AG10803 (cell line): ENCODE results near the gene RTRAF.

ENCODE experiments used
- DNase-seq: peaks from one replicate; pipeline ENCODE4 v3.0.0; 2010; ENCODE audit warnings: low read depth
- H3K4me3 ChIP-seq: 2 replicates; pipeline ENCODE4 v1.5.1; 2011; ENCODE audit warnings: mild to moderate bottlenecking, low read length, control low read depth
- TF ChIP-seq, protein P1 (sequence below): conservative IDR thresholded peaks from 2 replicates; pipeline ENCODE4 v1.5.1; 2011; ENCODE audit warnings: mild to moderate bottlenecking, low read length, control low read depth, inconsistent platforms

Gene RTRAF

DNA sequence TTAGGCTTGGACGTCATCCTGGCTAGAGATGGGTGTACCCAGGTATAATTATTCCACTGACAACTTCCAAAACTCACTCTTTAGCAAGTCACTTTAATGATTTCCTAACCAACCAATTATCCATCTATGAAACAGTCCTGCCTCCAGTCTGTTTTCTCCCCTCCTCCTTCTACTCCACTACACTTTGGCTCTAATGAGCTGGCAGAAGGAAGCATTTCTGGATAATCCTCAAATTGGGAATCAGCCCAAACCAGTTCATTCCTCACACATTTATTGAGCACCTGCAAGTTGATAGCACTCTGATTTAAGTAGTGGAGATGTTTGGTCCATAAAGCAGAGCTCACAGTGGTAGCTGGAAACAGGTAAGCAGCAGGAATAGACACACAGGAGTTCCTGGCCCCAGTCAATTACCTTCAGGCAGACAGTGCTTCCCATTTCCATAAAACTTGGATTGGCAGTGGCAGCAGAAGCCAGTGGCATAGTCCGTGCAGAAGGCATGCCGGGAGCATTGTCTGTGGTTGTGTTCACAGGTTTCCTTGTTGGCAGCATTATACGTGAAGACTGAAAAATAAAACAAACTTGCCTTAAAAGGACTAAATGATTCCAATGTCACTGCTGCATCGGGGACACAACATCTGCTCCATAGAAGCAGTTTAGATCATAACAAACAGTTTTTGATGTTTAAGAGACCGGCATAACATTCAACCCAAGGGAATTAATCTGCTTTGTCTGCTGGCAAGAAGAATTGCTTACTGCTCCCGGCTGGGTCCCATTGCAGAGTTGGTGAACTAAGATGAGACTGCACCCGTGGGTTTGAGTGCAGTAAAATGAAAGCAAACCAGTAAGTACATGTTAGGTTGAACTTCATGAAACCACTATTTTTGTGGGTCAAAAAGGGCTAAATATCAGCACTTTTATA lies 53.3 kb downstream of the RTRAF start:
- H3K4me3 ChIP-seq = no peak overlapping the region
- TF ChIP-seq, protein P1, sequence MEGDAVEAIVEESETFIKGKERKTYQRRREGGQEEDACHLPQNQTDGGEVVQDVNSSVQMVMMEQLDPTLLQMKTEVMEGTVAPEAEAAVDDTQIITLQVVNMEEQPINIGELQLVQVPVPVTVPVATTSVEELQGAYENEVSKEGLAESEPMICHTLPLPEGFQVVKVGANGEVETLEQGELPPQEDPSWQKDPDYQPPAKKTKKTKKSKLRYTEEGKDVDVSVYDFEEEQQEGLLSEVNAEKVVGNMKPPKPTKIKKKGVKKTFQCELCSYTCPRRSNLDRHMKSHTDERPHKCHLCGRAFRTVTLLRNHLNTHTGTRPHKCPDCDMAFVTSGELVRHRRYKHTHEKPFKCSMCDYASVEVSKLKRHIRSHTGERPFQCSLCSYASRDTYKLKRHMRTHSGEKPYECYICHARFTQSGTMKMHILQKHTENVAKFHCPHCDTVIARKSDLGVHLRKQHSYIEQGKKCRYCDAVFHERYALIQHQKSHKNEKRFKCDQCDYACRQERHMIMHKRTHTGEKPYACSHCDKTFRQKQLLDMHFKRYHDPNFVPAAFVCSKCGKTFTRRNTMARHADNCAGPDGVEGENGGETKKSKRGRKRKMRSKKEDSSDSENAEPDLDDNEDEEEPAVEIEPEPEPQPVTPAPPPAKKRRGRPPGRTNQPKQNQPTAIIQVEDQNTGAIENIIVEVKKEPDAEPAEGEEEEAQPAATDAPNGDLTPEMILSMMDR = no peak
- DNase-seq = peak; percentile 20

DNA sequence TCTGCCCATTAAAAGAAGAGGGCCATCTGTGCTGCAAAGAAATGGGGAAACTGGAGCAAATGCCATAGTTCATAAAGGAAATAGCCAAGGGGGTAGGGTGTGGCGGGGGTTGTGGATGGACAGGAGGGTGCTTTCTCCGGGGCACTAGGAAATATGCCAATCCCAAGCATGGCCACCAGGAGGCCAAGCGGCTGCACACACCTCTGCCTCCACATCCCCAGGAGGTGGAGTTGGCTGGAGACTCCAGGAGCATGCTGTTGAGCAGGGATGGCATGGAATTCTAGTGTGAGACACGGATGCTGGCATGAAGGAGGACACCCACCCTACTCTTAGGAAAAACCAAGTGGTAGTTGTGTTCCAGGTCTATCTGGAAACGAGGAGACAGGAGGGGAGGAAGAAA lies 54.3 kb downstream of the RTRAF start:
- no peak for DNase-seq
- TF ChIP-seq, protein P1 = peak; percentile 38
- H3K4me3 ChIP-seq = no peak overlapping the region

DNA sequence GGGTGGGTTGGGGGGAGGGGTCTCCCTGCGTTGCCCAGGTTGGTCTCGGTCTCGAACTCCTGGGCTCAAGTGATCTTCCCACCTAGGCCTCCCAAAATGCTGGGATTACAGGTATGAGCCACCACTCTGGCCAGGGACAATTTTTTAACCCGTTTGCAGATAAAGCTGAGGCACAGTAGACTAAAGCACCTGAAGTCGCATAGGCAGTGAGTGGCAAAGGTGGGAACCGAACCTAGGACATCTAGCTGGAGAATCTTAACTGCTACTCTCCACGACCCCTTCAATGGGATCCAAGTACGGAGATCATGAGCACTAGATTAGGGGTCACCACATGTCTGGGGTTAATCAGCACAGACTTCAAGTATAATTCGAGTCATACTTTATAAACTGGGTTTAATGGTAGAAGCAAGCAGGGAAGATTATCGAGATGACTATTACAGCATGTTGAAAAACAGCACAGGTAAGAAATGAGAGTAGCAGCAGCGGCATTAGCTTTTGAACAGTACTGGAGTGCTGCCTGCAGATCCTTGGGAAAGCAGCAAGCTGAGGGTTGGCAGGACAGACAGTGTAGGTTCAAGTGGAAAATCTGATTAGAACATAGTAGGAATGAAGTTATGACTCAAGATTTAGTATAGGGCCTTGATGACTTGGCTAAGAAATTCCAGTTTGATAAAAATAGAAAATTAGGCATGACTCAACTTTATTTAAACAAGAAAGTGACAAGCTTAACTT lies 55.6 kb downstream of the RTRAF start:
- H3K4me3 ChIP-seq = no peak overlapping the region
- TF ChIP-seq, protein P1 = 0 out of 2 replicates have a peak, but pooled peaks have one; percentile 6
- DNase-seq = peak; percentile 77

DNA sequence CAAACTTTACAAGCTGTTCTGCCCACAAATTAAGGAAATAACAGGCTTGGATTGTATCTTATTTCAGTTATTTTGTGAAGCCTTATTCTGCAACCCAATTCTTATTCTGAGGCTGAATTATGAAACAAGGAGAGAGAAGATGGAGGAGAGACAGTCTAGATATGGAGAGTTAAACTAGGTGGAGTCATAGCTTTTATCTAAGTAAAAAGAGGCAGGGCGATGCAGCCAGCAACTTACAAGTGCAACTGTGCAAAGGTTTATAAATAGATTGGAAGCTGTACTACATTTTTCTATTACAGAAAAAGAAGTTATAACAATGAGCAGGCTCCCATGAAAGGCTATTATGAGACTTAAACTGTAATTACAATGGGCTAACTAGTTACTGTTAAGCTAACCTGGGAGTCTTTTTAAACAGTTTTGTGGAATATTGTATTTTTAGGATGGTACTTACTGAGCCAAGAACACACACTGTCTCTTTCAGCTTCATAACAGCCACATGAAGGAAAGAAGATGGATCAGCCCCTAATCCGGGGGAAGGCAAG lies 57.1 kb downstream of the RTRAF start:
- DNase-seq = no peak
- no peak overlapping the region for H3K4me3 ChIP-seq
- TF ChIP-seq, protein P1 = no peak

DNA sequence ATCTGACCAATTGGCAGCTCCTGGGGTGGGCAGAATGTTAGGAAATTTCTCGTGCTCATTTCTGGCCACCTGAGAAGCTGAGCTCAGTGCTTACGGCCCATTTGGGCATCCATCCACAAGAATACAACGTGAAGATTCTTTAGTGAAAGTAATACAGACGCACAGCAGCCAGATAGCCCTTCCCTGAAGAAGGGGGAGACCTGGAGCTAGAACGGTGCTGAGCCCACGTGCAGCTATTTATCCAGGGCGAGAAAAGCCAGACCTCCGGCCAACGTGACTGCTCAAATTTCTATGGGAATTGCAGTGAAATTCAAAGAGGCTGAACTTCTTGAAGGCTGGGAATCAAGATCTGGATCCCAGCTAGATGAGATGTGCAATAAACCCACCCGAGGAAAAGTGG lies 58.8 kb downstream of the RTRAF start:
- TF ChIP-seq, protein P1 = no peak
- H3K4me3 ChIP-seq = no peak overlapping the region
- DNase-seq = no peak

DNA sequence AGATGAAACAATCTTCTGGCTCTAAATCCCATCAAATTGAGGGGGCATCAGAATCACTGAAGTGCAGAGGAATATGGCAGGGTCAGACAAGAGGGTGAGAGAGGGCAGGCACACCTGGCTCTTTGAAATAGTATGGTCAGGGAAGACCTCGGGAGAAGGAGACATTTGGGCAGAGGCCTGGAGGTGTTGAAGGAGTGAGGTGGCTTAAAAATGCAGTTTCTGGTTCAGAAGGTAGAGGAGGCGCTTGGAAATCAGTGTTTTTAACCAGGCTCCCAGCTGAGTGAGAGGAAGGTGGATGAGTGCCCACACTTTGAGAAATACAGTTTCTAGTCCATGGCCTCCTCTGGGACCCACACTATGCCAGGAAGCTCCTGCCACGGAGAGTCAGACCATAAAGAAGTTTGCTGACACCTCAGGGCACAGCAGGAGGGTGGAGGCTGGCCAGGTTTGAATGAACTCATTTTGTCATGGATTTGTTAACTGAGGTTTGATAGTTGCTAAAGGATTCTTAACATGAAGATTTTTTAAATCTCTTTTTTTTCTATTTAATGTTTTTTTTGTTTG lies 59.4 kb downstream of the RTRAF start:
- TF ChIP-seq, protein P1 = no peak
- DNase-seq = peak; percentile 70
- no peak overlapping the region for H3K4me3 ChIP-seq
